ENCODE measurements around the gene PRDM7.
A peak's percentile ranks its signal among the peaks of the same experiment; 100 is the strongest.
"Not testable (repeated sequence)": the region's sequence is repeated elsewhere in the genome, so short reads cannot be mapped to it uniquely, and the experiment has no call there.

The PRDM7 gene

GRCh38 chr16:90077240-90077756 is at the start of gene PRDM7:
PRDM7 (minus strand) TSS chr16:90077331; CDS start chr16:90075910, 1,421 bp downstream.
- Histone ChIP-seq H3K9me3 (ENCODE audit: severe bottlenecking) (no peaks in the 10 kb centered on the region), H3K27ac (ENCODE audit: poor library complexity, severe bottlenecking) (no peak within 1 kb of the TSS), H3K4me3 (ENCODE audit: severe bottlenecking) (peak within 1 kb of the TSS; percentile 24), H3K27me3 (ENCODE audit: insufficient read depth, poor library complexity, severe bottlenecking) (no peaks in the 10 kb centered on the region), H3K36me3 (ENCODE audit: low read depth) (no peaks in the 10 kb centered on the region), H3K4me1 (ENCODE audit: insufficient read depth, poor library complexity, severe bottlenecking) (no peaks in the 10 kb centered on the region)
- no peak for TF ChIP-seq CTCF (IDR thresholded peaks at IDR 0.05; ENCODE audit: poor library complexity, severe bottlenecking)
- DNase-seq (ENCODE audit: low spot score) (peak; percentile 98), ATAC-seq (ENCODE audit: low read depth) (peak; percentile 97)

- not testable (repeated sequence) for ATAC-seq (ENCODE audit: low read depth); H3K27ac ChIP-seq (ENCODE audit: poor library complexity, severe bottlenecking); DNase-seq (ENCODE audit: low spot score); H3K9me3 ChIP-seq (ENCODE audit: severe bottlenecking); H3K36me3 ChIP-seq (ENCODE audit: low read depth); H3K4me1 ChIP-seq (ENCODE audit: insufficient read depth, poor library complexity, severe bottlenecking); H3K27me3 ChIP-seq (ENCODE audit: insufficient read depth, poor library complexity, severe bottlenecking); H3K4me3 ChIP-seq (ENCODE audit: severe bottlenecking)
Measured at GRCh38 chr16:90121846-90122245, 44.7 kb upstream of the PRDM7 start.

- H3K9me3 ChIP-seq (ENCODE audit: severe bottlenecking); H3K36me3 ChIP-seq (ENCODE audit: low read depth); H3K4me3 ChIP-seq (ENCODE audit: severe bottlenecking); H3K4me1 ChIP-seq (ENCODE audit: insufficient read depth, poor library complexity, severe bottlenecking); DNase-seq (ENCODE audit: low spot score); H3K27me3 ChIP-seq (ENCODE audit: insufficient read depth, poor library complexity, severe bottlenecking): not testable (repeated sequence)
- ATAC-seq (ENCODE audit: low read depth): peak; percentile 39
- H3K27ac ChIP-seq (ENCODE audit: poor library complexity, severe bottlenecking): peak overlapping the region; percentile 41
Measured at GRCh38 chr16:90107617-90108016, 30.5 kb upstream of the PRDM7 start.

GRCh38 chr16:90107060-90107459 is 29.9 kb upstream of the PRDM7 start:
- H3K27ac ChIP-seq (ENCODE audit: poor library complexity, severe bottlenecking): peak overlapping the region; percentile 62
- H3K4me3 ChIP-seq (ENCODE audit: severe bottlenecking): peak overlapping the region; percentile 46
- H3K9me3 ChIP-seq (ENCODE audit: severe bottlenecking); H3K36me3 ChIP-seq (ENCODE audit: low read depth); H3K27me3 ChIP-seq (ENCODE audit: insufficient read depth, poor library complexity, severe bottlenecking); H3K4me1 ChIP-seq (ENCODE audit: insufficient read depth, poor library complexity, severe bottlenecking); DNase-seq (ENCODE audit: low spot score): not testable (repeated sequence)
- peak; percentile 25; the same call in 2 of the 3 replicates for ATAC-seq (ENCODE audit: low read depth)

GRCh38 chr16:90106271-90106670 is 29.1 kb upstream of the PRDM7 start:
- H3K36me3 ChIP-seq (ENCODE audit: low read depth); H3K9me3 ChIP-seq (ENCODE audit: severe bottlenecking); H3K4me1 ChIP-seq (ENCODE audit: insufficient read depth, poor library complexity, severe bottlenecking); H3K27me3 ChIP-seq (ENCODE audit: insufficient read depth, poor library complexity, severe bottlenecking): not testable (repeated sequence)
- peak; percentile 92 for DNase-seq (ENCODE audit: low spot score)
- peak; percentile 70 for TF ChIP-seq CTCF (IDR thresholded peaks at IDR 0.05; ENCODE audit: poor library complexity, severe bottlenecking)
- Histone ChIP-seq H3K4me3 (ENCODE audit: severe bottlenecking) (peak overlapping the region; percentile 46), H3K27ac (ENCODE audit: poor library complexity, severe bottlenecking) (peak overlapping the region; percentile 62)
- ATAC-seq (ENCODE audit: low read depth): peak; percentile 98

GRCh38 chr16:90104725-90105124 is 27.6 kb upstream of the PRDM7 start:
- H3K36me3 ChIP-seq (ENCODE audit: low read depth); H3K4me1 ChIP-seq (ENCODE audit: insufficient read depth, poor library complexity, severe bottlenecking); H3K4me3 ChIP-seq (ENCODE audit: severe bottlenecking); DNase-seq (ENCODE audit: low spot score); H3K9me3 ChIP-seq (ENCODE audit: severe bottlenecking); ATAC-seq (ENCODE audit: low read depth); H3K27ac ChIP-seq (ENCODE audit: poor library complexity, severe bottlenecking); H3K27me3 ChIP-seq (ENCODE audit: insufficient read depth, poor library complexity, severe bottlenecking): not testable (repeated sequence)

GRCh38 chr16:90102086-90102884 is 25.2 kb upstream of the PRDM7 start:
- not testable (repeated sequence) for H3K9me3 ChIP-seq (ENCODE audit: severe bottlenecking); H3K27ac ChIP-seq (ENCODE audit: poor library complexity, severe bottlenecking); H3K4me3 ChIP-seq (ENCODE audit: severe bottlenecking); DNase-seq (ENCODE audit: low spot score); ATAC-seq (ENCODE audit: low read depth); H3K36me3 ChIP-seq (ENCODE audit: low read depth); H3K27me3 ChIP-seq (ENCODE audit: insufficient read depth, poor library complexity, severe bottlenecking); H3K4me1 ChIP-seq (ENCODE audit: insufficient read depth, poor library complexity, severe bottlenecking)

GRCh38 chr16:90101332-90101731 is 24.2 kb upstream of the PRDM7 start:
- not testable (repeated sequence) for H3K4me3 ChIP-seq (ENCODE audit: severe bottlenecking); H3K4me1 ChIP-seq (ENCODE audit: insufficient read depth, poor library complexity, severe bottlenecking); H3K36me3 ChIP-seq (ENCODE audit: low read depth); DNase-seq (ENCODE audit: low spot score); H3K9me3 ChIP-seq (ENCODE audit: severe bottlenecking); H3K27me3 ChIP-seq (ENCODE audit: insufficient read depth, poor library complexity, severe bottlenecking); ATAC-seq (ENCODE audit: low read depth); H3K27ac ChIP-seq (ENCODE audit: poor library complexity, severe bottlenecking)

- H3K36me3 ChIP-seq (ENCODE audit: low read depth); H3K9me3 ChIP-seq (ENCODE audit: severe bottlenecking); H3K27ac ChIP-seq (ENCODE audit: poor library complexity, severe bottlenecking); H3K4me1 ChIP-seq (ENCODE audit: insufficient read depth, poor library complexity, severe bottlenecking); DNase-seq (ENCODE audit: low spot score); H3K4me3 ChIP-seq (ENCODE audit: severe bottlenecking); H3K27me3 ChIP-seq (ENCODE audit: insufficient read depth, poor library complexity, severe bottlenecking); ATAC-seq (ENCODE audit: low read depth): not testable (repeated sequence)
Measured at GRCh38 chr16:90100790-90101189, 23.7 kb upstream of the PRDM7 start.

- not testable (repeated sequence) for H3K4me3 ChIP-seq (ENCODE audit: severe bottlenecking); DNase-seq (ENCODE audit: low spot score); ATAC-seq (ENCODE audit: low read depth)
Measured at GRCh38 chr16:90100229-90100628, 23.1 kb upstream of the PRDM7 start.

More at GRCh38 chr16:90100229-90100628, 23.1 kb upstream of the PRDM7 start:
- not testable (repeated sequence) for H3K27me3 ChIP-seq (ENCODE audit: insufficient read depth, poor library complexity, severe bottlenecking); H3K4me1 ChIP-seq (ENCODE audit: insufficient read depth, poor library complexity, severe bottlenecking); H3K36me3 ChIP-seq (ENCODE audit: low read depth); H3K27ac ChIP-seq (ENCODE audit: poor library complexity, severe bottlenecking); H3K9me3 ChIP-seq (ENCODE audit: severe bottlenecking)

Measured in RWPE2 (cell line).